K562 (cell line): ENCODE data around the gene TNIK. TPM values are rescaled to one million over a fixed set of nuclear protein-coding genes. Genes with fewer than 3 reads are reported as not detected.

Experiments used
- OTX1 ChIP-seq: fragments of 450-650 bp; formaldehyde crosslinking; IDR thresholded peaks from 2 replicates; pipeline ENCODE4 v1.4.0; 2022; ENCODE audit warnings: mild to moderate bottlenecking
- SIN3A ChIP-seq, 2 experiments: fragments of 150-350 bp in 1 of 2; IDR thresholded peaks; 2 replicates each; pipeline ENCODE4 v1.6.1; 2011 to 2016; ENCODE audit warnings: borderline replicate concordance in 2 of 2, low read depth in 2 of 2, low read length in 2 of 2, mild to moderate bottlenecking in 2 of 2, moderate library complexity in 2 of 2; ENCODE audit not compliant: control insufficient read depth in 1 of 2
- polyA plus RNA-seq, 8 experiments: library from polyadenylated mRNA; depleted of rRNA in 4 of 8; stranded (reverse) in 5 of 8; unstranded in 3 of 8; fragments of >200 nt; fragmentation: Nextera tagmentation in 2 of 8; fragmentation: Illumina TruSeq in 1 of 8; extraction: Ambion mirVana in 2 of 8; extraction: Trizol in 1 of 8; gene quantifications; 2 replicates each; pipeline versions ENCODE4 v1.2.1 to v1.2.3, GENCODE V29; 2011 to 2014; ENCODE audit warnings: inconsistent platforms in 1 of 8, missing spikeins in 1 of 8
- total RNA-seq, 7 experiments: library from RNA; depleted of rRNA in 6 of 7; stranded (reverse); fragments of >200 nt in 6 of 7; fragmentation: Illumina TruSeq in 2 of 7; extraction: Trizol in 2 of 7; gene quantifications; 2 replicates each; pipeline versions ENCODE4 v1.2.1 to v1.2.3, GENCODE V29; 2011 to 2021; ENCODE audit warnings: low replicate concordance in 1 of 7
- TF ChIP-seq, protein P1 (sequence below): fragments of 200-600 bp; sonication (generic); IDR thresholded peaks from one replicate; pipeline ENCODE4 v1.6.1; 2012; ENCODE audit warnings: mild to moderate bottlenecking, low read depth, low read length, inconsistent platforms
- TF ChIP-seq, protein P2 (sequence below): IDR thresholded peaks from 2 replicates; pipeline ENCODE4 v1.6.1; 2012; ENCODE audit warnings: low read depth, low read length, improper control_type of control experiment, borderline replicate concordance

TNIK gene
- total and polyA plus RNA-seq, 9 of the 15 experiments (the other 6 are each of a cell fraction or from before 2014, with no cell fraction given) = 6.6 to 39.0 (median 24.7) TPM

DNA sequence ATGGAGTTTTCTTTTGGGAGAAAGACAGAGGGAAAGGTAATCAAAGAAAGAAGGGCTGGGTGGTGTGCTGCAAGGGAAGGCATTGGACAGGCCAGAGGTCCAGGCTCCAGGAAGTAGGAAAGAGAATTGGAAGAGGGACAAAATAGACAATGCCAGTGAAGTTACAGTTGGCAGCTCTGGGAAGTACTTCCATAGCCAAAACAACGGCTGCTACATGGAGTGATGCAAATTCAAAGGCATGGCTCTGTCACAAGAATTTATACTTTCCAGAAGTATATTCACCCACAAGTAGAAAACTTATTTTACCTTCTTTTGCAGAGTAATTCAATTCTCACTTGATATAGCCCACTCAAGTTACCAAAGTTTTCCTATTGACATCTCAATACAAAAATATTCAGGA, 191.5 kb downstream of the TNIK start (continued):
- TF ChIP-seq, protein P1, sequence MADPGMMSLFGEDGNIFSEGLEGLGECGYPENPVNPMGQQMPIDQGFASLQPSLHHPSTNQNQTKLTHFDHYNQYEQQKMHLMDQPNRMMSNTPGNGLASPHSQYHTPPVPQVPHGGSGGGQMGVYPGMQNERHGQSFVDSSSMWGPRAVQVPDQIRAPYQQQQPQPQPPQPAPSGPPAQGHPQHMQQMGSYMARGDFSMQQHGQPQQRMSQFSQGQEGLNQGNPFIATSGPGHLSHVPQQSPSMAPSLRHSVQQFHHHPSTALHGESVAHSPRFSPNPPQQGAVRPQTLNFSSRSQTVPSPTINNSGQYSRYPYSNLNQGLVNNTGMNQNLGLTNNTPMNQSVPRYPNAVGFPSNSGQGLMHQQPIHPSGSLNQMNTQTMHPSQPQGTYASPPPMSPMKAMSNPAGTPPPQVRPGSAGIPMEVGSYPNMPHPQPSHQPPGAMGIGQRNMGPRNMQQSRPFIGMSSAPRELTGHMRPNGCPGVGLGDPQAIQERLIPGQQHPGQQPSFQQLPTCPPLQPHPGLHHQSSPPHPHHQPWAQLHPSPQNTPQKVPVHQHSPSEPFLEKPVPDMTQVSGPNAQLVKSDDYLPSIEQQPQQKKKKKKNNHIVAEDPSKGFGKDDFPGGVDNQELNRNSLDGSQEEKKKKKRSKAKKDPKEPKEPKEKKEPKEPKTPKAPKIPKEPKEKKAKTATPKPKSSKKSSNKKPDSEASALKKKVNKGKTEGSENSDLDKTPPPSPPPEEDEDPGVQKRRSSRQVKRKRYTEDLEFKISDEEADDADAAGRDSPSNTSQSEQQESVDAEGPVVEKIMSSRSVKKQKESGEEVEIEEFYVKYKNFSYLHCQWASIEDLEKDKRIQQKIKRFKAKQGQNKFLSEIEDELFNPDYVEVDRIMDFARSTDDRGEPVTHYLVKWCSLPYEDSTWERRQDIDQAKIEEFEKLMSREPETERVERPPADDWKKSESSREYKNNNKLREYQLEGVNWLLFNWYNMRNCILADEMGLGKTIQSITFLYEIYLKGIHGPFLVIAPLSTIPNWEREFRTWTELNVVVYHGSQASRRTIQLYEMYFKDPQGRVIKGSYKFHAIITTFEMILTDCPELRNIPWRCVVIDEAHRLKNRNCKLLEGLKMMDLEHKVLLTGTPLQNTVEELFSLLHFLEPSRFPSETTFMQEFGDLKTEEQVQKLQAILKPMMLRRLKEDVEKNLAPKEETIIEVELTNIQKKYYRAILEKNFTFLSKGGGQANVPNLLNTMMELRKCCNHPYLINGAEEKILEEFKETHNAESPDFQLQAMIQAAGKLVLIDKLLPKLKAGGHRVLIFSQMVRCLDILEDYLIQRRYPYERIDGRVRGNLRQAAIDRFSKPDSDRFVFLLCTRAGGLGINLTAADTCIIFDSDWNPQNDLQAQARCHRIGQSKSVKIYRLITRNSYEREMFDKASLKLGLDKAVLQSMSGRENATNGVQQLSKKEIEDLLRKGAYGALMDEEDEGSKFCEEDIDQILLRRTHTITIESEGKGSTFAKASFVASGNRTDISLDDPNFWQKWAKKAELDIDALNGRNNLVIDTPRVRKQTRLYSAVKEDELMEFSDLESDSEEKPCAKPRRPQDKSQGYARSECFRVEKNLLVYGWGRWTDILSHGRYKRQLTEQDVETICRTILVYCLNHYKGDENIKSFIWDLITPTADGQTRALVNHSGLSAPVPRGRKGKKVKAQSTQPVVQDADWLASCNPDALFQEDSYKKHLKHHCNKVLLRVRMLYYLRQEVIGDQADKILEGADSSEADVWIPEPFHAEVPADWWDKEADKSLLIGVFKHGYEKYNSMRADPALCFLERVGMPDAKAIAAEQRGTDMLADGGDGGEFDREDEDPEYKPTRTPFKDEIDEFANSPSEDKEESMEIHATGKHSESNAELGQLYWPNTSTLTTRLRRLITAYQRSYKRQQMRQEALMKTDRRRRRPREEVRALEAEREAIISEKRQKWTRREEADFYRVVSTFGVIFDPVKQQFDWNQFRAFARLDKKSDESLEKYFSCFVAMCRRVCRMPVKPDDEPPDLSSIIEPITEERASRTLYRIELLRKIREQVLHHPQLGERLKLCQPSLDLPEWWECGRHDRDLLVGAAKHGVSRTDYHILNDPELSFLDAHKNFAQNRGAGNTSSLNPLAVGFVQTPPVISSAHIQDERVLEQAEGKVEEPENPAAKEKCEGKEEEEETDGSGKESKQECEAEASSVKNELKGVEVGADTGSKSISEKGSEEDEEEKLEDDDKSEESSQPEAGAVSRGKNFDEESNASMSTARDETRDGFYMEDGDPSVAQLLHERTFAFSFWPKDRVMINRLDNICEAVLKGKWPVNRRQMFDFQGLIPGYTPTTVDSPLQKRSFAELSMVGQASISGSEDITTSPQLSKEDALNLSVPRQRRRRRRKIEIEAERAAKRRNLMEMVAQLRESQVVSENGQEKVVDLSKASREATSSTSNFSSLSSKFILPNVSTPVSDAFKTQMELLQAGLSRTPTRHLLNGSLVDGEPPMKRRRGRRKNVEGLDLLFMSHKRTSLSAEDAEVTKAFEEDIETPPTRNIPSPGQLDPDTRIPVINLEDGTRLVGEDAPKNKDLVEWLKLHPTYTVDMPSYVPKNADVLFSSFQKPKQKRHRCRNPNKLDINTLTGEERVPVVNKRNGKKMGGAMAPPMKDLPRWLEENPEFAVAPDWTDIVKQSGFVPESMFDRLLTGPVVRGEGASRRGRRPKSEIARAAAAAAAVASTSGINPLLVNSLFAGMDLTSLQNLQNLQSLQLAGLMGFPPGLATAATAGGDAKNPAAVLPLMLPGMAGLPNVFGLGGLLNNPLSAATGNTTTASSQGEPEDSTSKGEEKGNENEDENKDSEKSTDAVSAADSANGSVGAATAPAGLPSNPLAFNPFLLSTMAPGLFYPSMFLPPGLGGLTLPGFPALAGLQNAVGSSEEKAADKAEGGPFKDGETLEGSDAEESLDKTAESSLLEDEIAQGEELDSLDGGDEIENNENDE = no peak
- no peak for TF ChIP-seq OTX1 (CRISPR knock-in tag)
- TF ChIP-seq, protein P2, sequence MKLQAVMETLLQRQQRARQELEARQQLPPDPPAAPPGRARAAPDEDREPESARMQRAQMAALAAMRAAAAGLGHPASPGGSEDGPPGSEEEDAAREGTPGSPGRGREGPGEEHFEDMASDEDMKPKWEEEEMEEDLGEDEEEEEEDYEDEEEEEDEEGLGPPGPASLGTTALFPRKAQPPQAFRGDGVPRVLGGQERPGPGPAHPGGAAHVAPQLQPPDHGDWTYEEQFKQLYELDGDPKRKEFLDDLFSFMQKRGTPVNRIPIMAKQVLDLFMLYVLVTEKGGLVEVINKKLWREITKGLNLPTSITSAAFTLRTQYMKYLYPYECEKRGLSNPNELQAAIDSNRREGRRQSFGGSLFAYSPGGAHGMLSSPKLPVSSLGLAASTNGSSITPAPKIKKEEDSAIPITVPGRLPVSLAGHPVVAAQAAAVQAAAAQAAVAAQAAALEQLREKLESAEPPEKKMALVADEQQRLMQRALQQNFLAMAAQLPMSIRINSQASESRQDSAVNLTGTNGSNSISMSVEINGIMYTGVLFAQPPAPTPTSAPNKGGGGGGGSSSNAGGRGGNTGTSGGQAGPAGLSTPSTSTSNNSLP = no peak
- no peak for TF ChIP-seq SIN3A (IDR thresholded peaks at IDR 0.05; ENCODE audit: borderline replicate concordance in 2 of 2, control insufficient read depth in 1 of 2, low read depth in 2 of 2, low read length in 2 of 2)
- TF ChIP-seq, all 486 proteins: peak for 0
